NCI-H2081 (cell line): Measurements from ENCODE around the gene ZBTB8B.
A peak's percentile ranks its signal among the peaks of the same experiment; 100 is the strongest.
"Not testable (repeated sequence)": the region's sequence is repeated elsewhere in the genome, so short reads cannot be mapped to it uniquely, and the experiment has no call there.

ENCODE experiments used
- DNase-seq, 2 experiments: peaks; one replicate each; lab custom pipeline; 2025; lab: John Stamatoyannopoulos, UW

ZBTB8B gene

GRCh38 chr1:32464716-32465577 lies at the start of gene ZBTB8B:
ZBTB8B (plus strand) TSS chr1:32465072; CDS start chr1:32470625, 5,553 bp downstream.
- DNase-seq, result peak; percentile 47 to 59

- no peak for DNase-seq
Measured at GRCh38 chr1:32421775-32422174, 43.1 kb upstream of the ZBTB8B start.

- DNase-seq, result no peak
Measured at GRCh38 chr1:32426489-32427255, 38.2 kb upstream of the ZBTB8B start.

- no peak for DNase-seq
Measured at GRCh38 chr1:32427264-32427963, 37.5 kb upstream of the ZBTB8B start.

GRCh38 chr1:32431736-32432400 lies 33.0 kb upstream of the ZBTB8B start:
- DNase-seq, result no peak

- DNase-seq, result no peak
Measured at GRCh38 chr1:32438136-32438535, 26.7 kb upstream of the ZBTB8B start.

- not testable (repeated sequence) for DNase-seq
Measured at GRCh38 chr1:32438777-32439176, 26.1 kb upstream of the ZBTB8B start.

GRCh38 chr1:32441467-32441866 lies 23.4 kb upstream of the ZBTB8B start:
- not testable (repeated sequence) for DNase-seq

- DNase-seq, result no peak
Measured at GRCh38 chr1:32447469-32448185, 17.2 kb upstream of the ZBTB8B start.

GRCh38 chr1:32448186-32448772 lies 16.6 kb upstream of the ZBTB8B start:
- DNase-seq, result peak; percentile 56 to 64

GRCh38 chr1:32448773-32449456 lies 16.0 kb upstream of the ZBTB8B start:
- peak in 1 of 2 experiments; percentile 15 for DNase-seq

- not testable (repeated sequence) for DNase-seq
Measured at GRCh38 chr1:32449457-32449831, 15.4 kb upstream of the ZBTB8B start.

GRCh38 chr1:32454726-32455125 lies 10.1 kb upstream of the ZBTB8B start:
- peak; percentile 62 to 86 for DNase-seq

GRCh38 chr1:32455958-32456357 lies 8.9 kb upstream of the ZBTB8B start:
- no peak for DNase-seq

- not testable (repeated sequence) for DNase-seq
Measured at GRCh38 chr1:32458798-32459197, 6.1 kb upstream of the ZBTB8B start.

GRCh38 chr1:32462977-32463376 lies 1.9 kb upstream of the ZBTB8B start:
- DNase-seq, result not testable (repeated sequence)

GRCh38 chr1:32464191-32464715 lies 619 bp upstream of the ZBTB8B start:
- no peak for DNase-seq

GRCh38 chr1:32465578-32465933 lies 684 bp downstream of the ZBTB8B start:
- no peak for DNase-seq

GRCh38 chr1:32466761-32467160 lies 1.9 kb downstream of the ZBTB8B start:
- no peak for DNase-seq

- DNase-seq, result no peak
Measured at GRCh38 chr1:32468791-32469190, 3.9 kb downstream of the ZBTB8B start.
